Naive thymus-derived CD8-positive, alpha-beta T cell (primary cell): ENCODE data around the gene EMX2. TPM values are rescaled to one million over a fixed set of nuclear protein-coding genes. Genes with fewer than 3 reads are reported as not detected.

ENCODE experiments used
- ATAC-seq, 2 donors: fragments of 150-1000 bp; cut with Tn5 transposase in 1 of 2; sonication (Bioruptor Pico), chemical (Tn5 transposase) in 1 of 2; 1 replicate in 1 of 2; 2 replicates in 1 of 2; pipeline ENCODE4 v1.10.0; 2021; ENCODE audit warnings: mild to moderate bottlenecking in 2 of 2, moderate library complexity in 2 of 2
- POLR2A ChIA-PET: fragments of 350-600 bp; sonication (Branson Sonifier 250); formaldehyde crosslinking; loops from one replicate; lab custom pipeline; 2021; ENCODE audit warnings: antibody characterized with exemption; lab: Charles Lee
- DNase-seq, 10 donors: peaks; one replicate each; pipeline versions ENCODE4 v3.0.0 to v3.0.0-alpha.2; 2020 to 2022
- H3K27ac Mint-ChIP-seq, 10 donors: one replicate each; pipeline ENCODE4 v1.8.0; 2020 to 2022; ENCODE audit warnings: mild to moderate bottlenecking in 10 of 10, mixed read lengths in 10 of 10, moderate library complexity in 4 of 10, inconsistent platforms in 1 of 10
- H3K27me3 Mint-ChIP-seq, 5 donors: one replicate each; pipeline ENCODE4 v1.8.0; 2021 to 2022; ENCODE audit warnings: mixed read lengths in 5 of 5
- H3K36me3 Mint-ChIP-seq, 3 donors: one replicate each; pipeline ENCODE4 v1.8.0; 2020 to 2022; ENCODE audit warnings: mixed read lengths in 3 of 3, mild to moderate bottlenecking in 2 of 3, inconsistent platforms in 1 of 3
- H3K4me1 Mint-ChIP-seq, 4 donors: one replicate each; pipeline ENCODE4 v1.8.0; 2021 to 2022; ENCODE audit warnings: mixed read lengths in 4 of 4
- H3K4me3 Mint-ChIP-seq, 10 donors: one replicate each; pipeline ENCODE4 v1.8.0; 2020 to 2022; ENCODE audit warnings: mild to moderate bottlenecking in 10 of 10, mixed read lengths in 10 of 10, moderate library complexity in 6 of 10, inconsistent platforms in 1 of 10
- H3K9me3 Mint-ChIP-seq, 9 donors: one replicate each; pipeline ENCODE4 v1.8.0; 2020 to 2022; ENCODE audit warnings: mixed read lengths in 9 of 9, mild to moderate bottlenecking in 3 of 9, inconsistent platforms in 1 of 9, moderate library complexity in 1 of 9
- polyA plus RNA-seq, 3 donors: library from polyadenylated mRNA; unstranded; fragments of 300-500 nt; fragmentation: Illumina TruSeq; gene quantifications; one replicate each; pipeline ENCODE4 v1.2.3, GENCODE V29; 2021
- total RNA-seq, 8 experiments: library from RNA in 2 of 8; stranded (reverse) in 2 of 8; gene quantifications; one replicate each; pipeline ENCODE4 v1.2.3 and lab custom pipeline; 2021 to 2026

The EMX2 gene
- total and polyA plus RNA-seq, 5 experiments from 2014 or later = not detected

DNA sequence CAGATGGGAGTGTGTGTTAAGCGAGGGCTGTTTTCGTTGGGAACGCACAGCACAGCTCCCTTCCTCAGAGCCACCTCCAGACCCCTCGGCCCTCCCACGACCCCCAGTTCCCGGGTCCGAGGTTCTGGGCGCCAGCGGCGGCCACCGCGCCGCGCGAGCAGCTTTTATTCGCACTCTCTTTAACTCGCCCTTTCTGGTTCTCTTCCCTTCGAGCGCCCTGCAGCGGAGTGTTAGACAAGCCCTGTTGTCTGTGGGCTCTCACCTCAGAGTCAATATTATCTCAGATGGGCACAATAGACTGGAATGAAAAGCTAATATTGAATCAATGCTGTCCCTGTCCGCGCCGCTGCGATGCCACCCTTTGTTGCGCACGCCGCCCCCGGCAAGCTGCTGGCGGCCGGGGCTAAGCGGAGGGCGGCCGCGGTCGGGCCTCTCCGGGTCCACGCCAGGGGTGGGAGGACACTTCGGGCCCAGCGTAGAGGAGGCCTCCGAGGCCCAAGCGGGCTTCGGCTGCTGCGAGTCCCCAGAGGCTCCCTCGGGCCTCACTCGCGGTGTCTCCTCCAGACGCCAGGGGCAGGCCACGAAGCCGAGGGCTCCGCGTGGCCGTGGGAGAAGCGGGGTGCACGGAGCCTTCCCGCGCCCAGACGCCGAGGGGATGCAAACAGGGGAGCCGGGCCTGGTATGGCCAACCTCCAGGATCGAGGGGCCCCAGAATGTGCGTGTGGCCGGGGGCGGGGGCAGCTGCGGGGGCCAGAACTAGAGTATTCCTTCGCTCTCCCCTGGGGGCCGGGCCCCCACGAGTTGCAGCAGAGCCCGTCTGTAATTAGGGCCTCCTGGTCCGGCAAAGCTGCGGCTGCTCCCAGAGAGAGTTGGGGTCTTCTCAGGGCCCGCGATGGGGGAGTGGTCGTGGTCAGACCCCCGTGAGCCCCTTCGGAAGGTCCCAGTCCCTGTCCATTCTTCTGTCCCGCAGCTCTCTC is 7.9 kb upstream of the EMX2 start:
- no peak overlapping the region for H3K27ac Mint-ChIP-seq
- H3K27me3 Mint-ChIP-seq = peaks cover 30 to 87% (median 67%) of the 10 kb centered on the region in 5 donors
- no peak overlapping the region for H3K4me3 Mint-ChIP-seq
- peaks cover 0 to 16% (median 11%) of the 10 kb centered on the region in 4 donors for H3K4me1 Mint-ChIP-seq
- H3K9me3 Mint-ChIP-seq = peaks cover 0 to 2% (median 0%) of the 10 kb centered on the region in 9 donors
- POLR2A ChIA-PET = no interaction called here
- peaks cover 0 to 6% (median 0%) of the 10 kb centered on the region in 3 donors for H3K36me3 Mint-ChIP-seq
- DNase-seq = no peak
- ATAC-seq = no peak

- H3K27ac Mint-ChIP-seq = no peak overlapping the region
- H3K4me3 Mint-ChIP-seq = peak overlapping the region in 1 of 10 donors; percentile 38
- H3K4me1 Mint-ChIP-seq = peaks cover 0 to 16% (median 11%) of the 10 kb centered on the region in 4 donors
- ATAC-seq (no peak), DNase-seq (no peak)
- peaks cover 27 to 87% (median 64%) of the 10 kb centered on the region in 5 donors for H3K27me3 Mint-ChIP-seq
- POLR2A ChIA-PET = no interaction called here
- H3K9me3 Mint-ChIP-seq = peaks cover 0 to 2% (median 0%) of the 10 kb centered on the region in 9 donors
- H3K36me3 Mint-ChIP-seq = peaks cover 0 to 6% (median 0%) of the 10 kb centered on the region in 3 donors
Measured at GRCh38 chr10:117535298-117536071, 7.1 kb upstream of the EMX2 start.

DNA sequence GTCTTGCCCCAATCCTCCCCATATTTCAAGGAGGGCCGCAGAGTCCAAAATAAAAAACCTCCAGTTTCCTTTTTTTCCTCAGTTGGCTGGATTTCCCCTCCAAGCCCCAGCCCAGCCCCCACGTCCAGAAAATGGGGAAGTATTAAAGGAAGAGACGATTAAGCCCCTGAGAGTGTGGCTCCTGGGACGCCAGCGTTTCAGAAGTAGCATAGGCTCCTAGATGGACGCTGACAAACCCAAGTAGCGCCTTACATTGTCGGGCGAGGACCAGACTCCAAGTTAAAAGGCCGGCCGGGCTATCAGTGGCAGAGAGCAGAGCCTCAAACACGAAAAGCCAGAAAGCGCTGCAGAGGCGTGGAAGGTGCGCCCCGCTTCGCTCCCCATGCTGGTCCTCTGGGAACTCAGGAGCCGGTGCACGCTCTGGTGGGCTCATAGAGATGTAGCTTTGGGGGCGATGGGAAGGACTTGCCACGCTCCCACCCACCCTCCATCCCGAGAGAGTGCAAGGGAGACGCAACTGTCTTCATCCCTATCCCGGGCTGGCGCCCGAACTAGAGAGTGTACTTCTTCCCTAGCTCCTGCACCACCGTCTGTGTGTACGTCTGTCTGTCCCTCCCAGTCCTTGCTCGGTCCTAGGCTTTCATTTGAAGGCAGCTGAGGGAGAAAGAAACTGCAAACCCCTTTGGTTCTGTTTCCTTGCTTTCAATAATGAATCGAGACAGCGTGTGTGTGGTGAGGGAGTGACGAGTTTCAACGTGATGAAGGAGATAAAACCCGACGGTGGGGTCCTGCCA is 6.3 kb upstream of the EMX2 start:
- Mint-ChIP-seq H3K27ac (peak overlapping the region in 1 of 10 donors; percentile 18), H3K27me3 (peaks cover 27 to 87% (median 64%) of the 10 kb centered on the region in 5 donors), H3K4me3 (peak overlapping the region in 1 of 10 donors; percentile 14), H3K9me3 (peaks cover 0 to 2% (median 0%) of the 10 kb centered on the region in 9 donors), H3K36me3 (peaks cover 0 to 6% (median 0%) of the 10 kb centered on the region in 3 donors), H3K4me1 (peaks cover 0 to 20% (median 15%) of the 10 kb centered on the region in 4 donors)
- POLR2A ChIA-PET = no interaction called here
- DNase-seq (no peak), ATAC-seq (no peak)

DNA sequence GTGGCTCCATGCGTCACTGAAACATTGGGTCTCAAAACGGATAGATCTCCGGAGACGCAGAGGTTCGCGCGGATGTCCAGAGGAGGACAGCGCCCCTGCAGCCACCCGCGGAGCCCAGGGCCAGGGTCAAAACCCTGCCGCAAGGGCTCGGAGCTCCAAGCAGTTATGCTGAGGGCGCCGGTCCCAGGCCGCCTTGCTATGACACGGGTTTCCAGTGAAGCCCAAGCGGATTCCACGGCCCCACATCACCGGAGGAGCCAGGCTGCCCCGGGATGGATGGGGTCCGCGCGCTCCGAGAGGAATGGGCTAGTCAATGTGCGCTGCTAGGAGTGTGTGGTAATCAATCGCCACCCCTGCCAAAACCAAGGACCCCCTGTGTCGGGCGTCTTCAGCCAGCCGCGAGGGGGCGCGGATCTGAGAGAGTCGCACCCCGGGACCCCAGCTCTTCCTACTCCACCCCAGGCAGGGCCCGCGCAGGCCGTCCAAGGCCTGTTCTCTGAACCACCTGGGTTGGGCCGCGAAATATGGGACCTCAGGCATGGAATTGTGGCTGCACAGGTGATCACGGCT is 5.6 kb upstream of the EMX2 start:
- H3K4me3 Mint-ChIP-seq = peak overlapping the region in 1 of 10 donors; percentile 54
- no peak for ATAC-seq

GRCh38 chr10:117537436-117537903 is 5.1 kb upstream of the EMX2 start:
- DNase-seq (no peak), ATAC-seq (no peak)
- POLR2A ChIA-PET = no interaction called here
- Mint-ChIP-seq H3K9me3 (peaks cover 0 to 2% (median 0%) of the 10 kb centered on the region in 9 donors), H3K27me3 (peaks cover 25 to 87% (median 57%) of the 10 kb centered on the region in 5 donors), H3K4me1 (peaks cover 2 to 28% (median 21%) of the 10 kb centered on the region in 4 donors), H3K4me3 (peak overlapping the region in 1 of 10 donors; percentile 54), H3K36me3 (peaks cover 0 to 6% (median 0%) of the 10 kb centered on the region in 3 donors), H3K27ac (no peak overlapping the region)

More for the DNA sequence above, 5.6 kb upstream of the EMX2 start:
- Mint-ChIP-seq H3K9me3 (peaks cover 0 to 2% (median 0%) of the 10 kb centered on the region in 9 donors), H3K4me1 (peaks cover 2 to 26% (median 19%) of the 10 kb centered on the region in 4 donors), H3K36me3 (peaks cover 0 to 6% (median 0%) of the 10 kb centered on the region in 3 donors), H3K27me3 (peaks cover 25 to 87% (median 62%) of the 10 kb centered on the region in 5 donors), H3K27ac (no peak overlapping the region)
- DNase-seq = no peak
- POLR2A ChIA-PET = no interaction called here

DNA sequence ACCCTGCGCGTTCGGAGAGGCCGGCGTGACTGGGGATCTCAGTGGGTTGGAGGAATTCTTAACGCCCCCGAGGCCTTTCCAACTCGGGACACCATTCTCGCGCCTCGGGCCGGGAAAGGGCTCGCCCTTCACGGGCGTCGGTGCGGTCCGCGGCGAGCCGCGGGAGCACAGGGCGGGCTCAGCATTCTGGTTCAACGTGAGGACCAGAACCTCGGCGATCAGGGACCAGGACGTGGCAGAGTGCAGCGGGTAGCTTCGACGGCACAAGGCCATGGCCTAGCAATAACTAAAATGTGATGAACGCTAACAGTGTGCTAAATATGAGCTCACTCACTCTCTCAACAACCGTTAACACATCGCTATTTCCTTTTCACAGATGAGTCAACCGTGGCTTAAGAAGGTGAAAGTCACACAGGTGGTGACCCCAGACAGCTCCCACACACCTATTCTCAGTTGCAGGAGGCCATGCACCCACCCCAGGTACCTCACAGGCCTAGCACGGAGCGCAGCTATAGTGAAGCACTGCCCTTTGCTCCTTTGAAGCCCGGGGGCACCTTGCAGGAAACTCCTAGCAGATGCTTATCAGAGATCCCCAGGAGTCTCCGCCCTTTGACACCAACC is 4.5 kb upstream of the EMX2 start:
- POLR2A ChIA-PET = no interaction called here
- Mint-ChIP-seq H3K4me3 (peak overlapping the region in 2 of 10 donors; percentile 18 to 26), H3K27ac (no peak overlapping the region), H3K27me3 (peaks cover 26 to 84% (median 56%) of the 10 kb centered on the region in 5 donors), H3K36me3 (peaks cover 0 to 6% (median 0%) of the 10 kb centered on the region in 3 donors), H3K9me3 (peaks cover 0 to 2% (median 0%) of the 10 kb centered on the region in 9 donors), H3K4me1 (peaks cover 2 to 29% (median 19%) of the 10 kb centered on the region in 4 donors)
- no peak for ATAC-seq
- DNase-seq = no peak

DNA sequence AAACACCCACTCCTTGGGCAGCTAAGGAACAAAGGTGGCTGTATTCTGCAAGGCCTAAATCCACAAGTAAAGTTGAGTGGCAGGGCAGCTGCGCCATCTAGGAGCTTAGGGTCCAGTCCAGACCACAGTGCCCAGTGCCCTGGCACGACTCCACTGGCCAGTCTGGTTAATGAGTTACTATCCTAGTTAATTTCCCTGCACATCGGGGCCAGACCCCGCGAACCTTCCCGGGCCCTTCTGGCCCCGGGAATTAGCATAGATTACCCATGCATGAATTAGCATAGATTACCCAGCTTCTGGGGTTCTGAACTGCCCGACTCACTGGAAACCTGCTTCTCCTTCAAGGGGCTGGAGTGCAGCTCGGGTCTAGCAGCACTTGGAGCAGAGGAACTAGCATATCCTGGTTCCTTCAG is 3.2 kb upstream of the EMX2 start:
- H3K4me1 Mint-ChIP-seq = peaks cover 5 to 26% (median 20%) of the 10 kb centered on the region in 4 donors
- ATAC-seq = no peak
- DNase-seq = no peak
- no peaks in the 10 kb centered on the region for H3K9me3 Mint-ChIP-seq
- POLR2A ChIA-PET = no interaction called here
- H3K27me3 Mint-ChIP-seq = peaks cover 20 to 84% (median 50%) of the 10 kb centered on the region in 5 donors
- H3K27ac Mint-ChIP-seq = no peak overlapping the region
- no peak overlapping the region for H3K4me3 Mint-ChIP-seq
- H3K36me3 Mint-ChIP-seq = no peaks in the 10 kb centered on the region

DNA sequence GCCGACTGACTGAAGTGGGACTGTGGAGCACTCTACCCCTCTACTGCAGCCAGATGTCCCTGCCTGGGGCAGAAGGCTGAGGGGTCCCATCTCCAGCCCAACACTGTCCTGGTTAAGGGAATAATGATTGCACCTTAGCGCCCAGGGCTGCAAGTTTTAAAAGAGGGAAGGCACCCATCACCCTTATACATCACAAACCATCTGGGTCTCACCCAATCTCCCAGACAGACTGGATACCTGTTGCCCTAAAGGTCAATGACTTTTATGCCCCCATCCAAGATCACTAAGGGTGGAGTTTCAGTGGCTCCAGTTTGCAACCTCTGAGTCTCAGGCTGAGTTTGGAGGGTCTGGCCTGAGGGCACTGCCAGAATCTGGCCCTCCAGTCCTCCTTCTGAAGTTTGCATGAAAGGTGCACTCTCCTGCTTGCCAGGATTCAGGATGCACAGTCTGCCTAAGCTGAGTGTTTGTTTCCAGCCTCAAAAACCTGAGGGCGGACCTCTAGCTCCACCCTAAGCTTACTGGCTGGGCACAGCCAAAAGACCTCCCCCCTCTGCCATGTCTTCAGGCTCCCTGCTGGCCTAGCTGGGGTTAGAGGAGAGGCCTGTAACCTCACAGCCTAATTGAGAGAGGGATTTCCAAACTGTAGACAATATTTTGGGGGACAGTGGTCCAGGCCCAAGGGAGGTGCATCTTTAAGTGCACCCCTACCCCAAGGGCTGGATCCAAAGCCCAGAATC is 2.5 kb upstream of the EMX2 start:
- peaks cover 24 to 88% (median 55%) of the 10 kb centered on the region in 5 donors for H3K27me3 Mint-ChIP-seq
- H3K4me1 Mint-ChIP-seq = peaks cover 6 to 30% (median 25%) of the 10 kb centered on the region in 4 donors
- DNase-seq (no peak), ATAC-seq (no peak)
- H3K4me3 Mint-ChIP-seq = no peak overlapping the region
- no peak overlapping the region for H3K27ac Mint-ChIP-seq
- no peaks in the 10 kb centered on the region for H3K36me3 Mint-ChIP-seq
- POLR2A ChIA-PET = no interaction called here
- no peaks in the 10 kb centered on the region for H3K9me3 Mint-ChIP-seq

DNA sequence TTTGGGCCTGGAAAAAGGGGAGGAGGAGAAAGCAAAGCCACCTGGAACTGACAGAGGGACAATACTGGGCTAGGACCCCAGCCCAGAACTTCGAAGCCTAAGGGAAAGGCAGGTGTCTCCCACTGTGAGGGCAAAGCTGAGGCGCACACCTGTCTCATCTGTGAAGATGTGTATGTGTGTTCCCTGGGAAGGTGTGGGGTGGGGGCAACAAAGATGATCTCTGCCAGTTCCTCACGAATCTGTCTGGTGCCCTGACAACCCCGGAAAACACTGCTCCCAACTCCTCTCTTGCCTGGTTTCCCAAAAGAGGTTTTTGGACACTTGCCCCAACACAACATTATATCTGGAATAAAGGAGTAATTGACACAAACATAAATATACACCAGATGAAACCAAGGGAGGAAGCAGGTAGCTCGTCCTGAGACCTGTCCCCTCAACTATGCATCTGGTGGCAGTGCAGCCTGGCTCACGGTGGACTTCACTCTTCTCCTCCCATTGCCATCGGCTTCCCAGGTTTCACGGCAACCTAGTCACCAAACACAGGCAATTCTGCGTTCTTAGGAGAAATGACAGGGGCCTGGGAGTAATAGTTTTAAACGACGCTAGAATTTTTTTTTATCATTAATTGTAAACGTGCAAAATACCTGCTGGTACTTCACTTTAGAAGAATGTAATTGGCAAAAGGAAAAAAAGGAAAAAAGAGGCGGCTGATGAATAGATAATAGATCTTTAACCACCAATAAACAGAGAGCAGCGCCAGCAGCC is 1.7 kb upstream of the EMX2 start:
- Mint-ChIP-seq H3K27ac (no peak overlapping the region), H3K4me3 (peak overlapping the region in 3 of 10 donors; percentile 23 to 63 (median 36)), H3K36me3 (no peaks in the 10 kb centered on the region), H3K4me1 (peaks cover 6 to 32% (median 26%) of the 10 kb centered on the region in 4 donors), H3K9me3 (no peaks in the 10 kb centered on the region), H3K27me3 (peaks cover 24 to 86% (median 54%) of the 10 kb centered on the region in 5 donors)
- DNase-seq (no peak), ATAC-seq (no peak)
- POLR2A ChIA-PET = no interaction called here

DNA sequence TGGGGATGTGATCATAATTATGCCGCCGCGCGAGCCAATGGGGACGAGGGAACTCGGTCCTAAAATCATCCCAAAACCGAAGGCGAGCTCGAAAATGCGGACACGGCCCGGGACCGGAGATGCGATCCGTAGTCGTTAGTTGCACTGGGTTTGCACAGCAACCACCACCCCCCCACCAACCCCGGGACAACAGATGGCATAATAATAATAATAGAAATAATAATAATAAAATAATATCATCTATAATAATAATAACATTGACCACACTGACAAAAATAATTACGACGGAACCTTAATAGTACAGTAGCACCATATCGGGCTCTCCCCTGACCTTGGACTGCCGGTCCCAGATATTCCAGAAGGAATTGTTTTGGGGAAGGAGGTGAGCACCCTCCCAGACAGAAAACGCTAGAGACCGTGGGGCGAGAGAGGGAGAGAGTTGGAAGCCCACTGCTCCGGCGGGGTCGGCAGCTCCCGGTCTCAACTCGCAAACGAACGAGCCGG is 1.1 kb upstream of the EMX2 start:
- H3K4me3 Mint-ChIP-seq = peak overlapping the region in 8 of 10 donors; percentile 51 to 75 (median 66)
- peaks cover 29 to 86% (median 57%) of the 10 kb centered on the region in 5 donors for H3K27me3 Mint-ChIP-seq
- no peaks in the 10 kb centered on the region for H3K36me3 Mint-ChIP-seq
- H3K4me1 Mint-ChIP-seq = peaks cover 9 to 36% (median 31%) of the 10 kb centered on the region in 4 donors
- no peaks in the 10 kb centered on the region for H3K9me3 Mint-ChIP-seq
- ATAC-seq (no peak), DNase-seq (no peak)
- POLR2A ChIA-PET = no interaction called here
- no peak overlapping the region for H3K27ac Mint-ChIP-seq
